ENCODE results near the gene FANCD2OS. TPM values are rescaled to one million over a fixed set of nuclear protein-coding genes. Genes with fewer than 3 reads are reported as not detected.
"Not testable (repeated sequence)": the region's sequence is repeated elsewhere in the genome, so short reads cannot be mapped to it uniquely, and the experiment has no call there.

The FANCD2OS gene, protein sequence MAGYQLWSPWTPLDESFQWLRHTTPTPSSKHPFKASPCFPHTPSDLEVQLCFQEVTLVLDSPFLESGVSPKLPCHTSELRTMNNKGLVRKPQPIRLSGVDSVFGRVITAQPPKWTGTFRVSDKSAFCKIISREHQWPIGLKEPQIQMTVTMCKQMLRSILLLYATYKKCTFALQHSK
- not detected for total RNA-seq

DNA sequence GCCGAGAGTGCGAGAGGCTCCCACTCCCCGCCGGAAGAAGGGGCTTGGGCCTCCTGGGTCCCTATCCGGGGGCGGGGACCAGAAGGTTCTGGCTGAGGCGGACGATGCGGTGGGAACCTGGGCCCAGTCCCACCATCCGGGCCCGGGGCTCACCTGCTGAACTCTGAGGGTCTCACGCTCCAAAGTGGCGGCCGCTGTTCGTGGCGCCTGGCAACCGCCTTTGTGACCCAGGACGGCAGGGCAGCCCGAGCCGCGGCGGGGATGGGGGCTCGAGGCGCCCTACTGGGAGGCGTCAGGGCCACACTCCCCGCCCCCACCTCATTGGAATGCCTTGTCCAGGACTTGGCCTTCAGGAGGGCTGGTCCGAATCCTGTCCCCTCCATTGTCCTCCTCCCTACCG is at the start of gene FANCD2OS:
Gene FANCD2OS, minus strand, starts transcription at position 165 of the 400 bp plus-strand sequence. CDS start 3,481 bp downstream, outside the sequence.
- no peaks in the 10 kb centered on the region for H3K4me1 ChIP-seq (ENCODE audit: insufficient read depth, low read length)
- H3K27me3 ChIP-seq (ENCODE audit: insufficient read depth, low read length): no peaks in the 10 kb centered on the region
- H3K9me3 ChIP-seq (ENCODE audit: low read depth, low read length): no peaks in the 10 kb centered on the region
- no peak within 1 kb of the TSS for H3K4me3 ChIP-seq (ENCODE audit: low read length)

DNA sequence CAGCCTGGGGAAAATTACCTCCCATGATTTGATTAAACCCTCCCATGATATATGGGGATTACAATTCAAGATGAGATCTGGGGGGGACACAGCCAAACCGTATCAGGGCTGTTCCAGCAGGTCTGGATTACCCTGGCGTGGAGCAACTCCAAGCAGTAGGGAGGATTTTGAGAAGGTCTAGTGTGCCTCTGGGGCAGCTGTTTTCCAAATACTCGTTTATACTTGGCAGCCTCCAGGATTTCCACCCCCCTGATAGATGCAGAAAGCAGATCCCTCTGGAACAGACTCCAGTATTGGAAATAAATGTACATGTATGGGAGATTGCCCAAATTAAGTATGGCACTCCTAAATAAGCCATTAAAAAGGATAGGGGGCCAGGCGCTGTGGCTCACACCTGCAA is 49.0 kb upstream of the FANCD2OS start:
- Histone ChIP-seq H3K27me3 (ENCODE audit: insufficient read depth, low read length) (no peaks in the 10 kb centered on the region), H3K4me1 (ENCODE audit: insufficient read depth, low read length) (peaks cover 10% of the 10 kb centered on the region), H3K9me3 (ENCODE audit: low read depth, low read length) (no peaks in the 10 kb centered on the region), H3K4me3 (ENCODE audit: low read length) (no peak overlapping the region)

DNA sequence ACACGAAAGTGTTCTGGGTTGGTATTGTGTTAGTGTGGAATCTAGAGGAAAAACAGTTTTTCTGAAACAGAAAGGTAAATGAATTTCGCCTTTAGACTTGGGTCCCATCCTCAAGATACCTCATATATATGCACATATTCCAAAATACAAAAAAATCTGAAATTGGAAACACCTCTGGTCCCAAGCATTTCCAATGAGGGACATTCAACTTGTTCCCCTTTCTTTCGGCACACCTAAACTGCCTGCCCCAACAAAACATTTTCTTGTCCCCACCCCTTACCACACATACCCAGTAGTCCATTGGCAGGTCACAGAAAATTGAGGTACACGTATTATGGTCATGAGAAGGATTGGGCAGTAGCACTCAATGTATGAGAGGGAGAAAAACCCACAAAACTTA is 47.6 kb upstream of the FANCD2OS start:
- no peaks in the 10 kb centered on the region for H3K9me3 ChIP-seq (ENCODE audit: low read depth, low read length)
- H3K27me3 ChIP-seq (ENCODE audit: insufficient read depth, low read length): no peaks in the 10 kb centered on the region
- H3K4me3 ChIP-seq (ENCODE audit: low read length): no peak overlapping the region
- no peaks in the 10 kb centered on the region for H3K4me1 ChIP-seq (ENCODE audit: insufficient read depth, low read length)

DNA sequence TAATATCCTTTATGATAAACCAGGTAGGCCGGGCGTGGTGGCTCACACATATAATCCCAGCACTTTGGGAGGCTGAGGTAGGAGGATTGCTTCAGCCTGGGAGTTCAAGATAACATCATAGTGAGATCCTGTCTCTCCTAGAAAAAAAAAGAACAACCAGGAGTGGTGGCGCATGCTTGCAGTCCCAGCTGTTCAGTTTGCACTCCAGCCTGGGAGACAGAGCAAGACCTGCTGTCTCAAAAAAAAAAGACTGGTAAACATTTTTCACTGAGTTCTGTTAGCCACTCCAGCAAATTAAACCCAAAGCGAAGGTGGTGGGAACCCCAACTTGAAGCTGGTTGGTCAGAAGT is 47.0 kb upstream of the FANCD2OS start:
- Histone ChIP-seq H3K27me3 (ENCODE audit: insufficient read depth, low read length) (no peaks in the 10 kb centered on the region), H3K9me3 (ENCODE audit: low read depth, low read length) (no peaks in the 10 kb centered on the region)

DNA sequence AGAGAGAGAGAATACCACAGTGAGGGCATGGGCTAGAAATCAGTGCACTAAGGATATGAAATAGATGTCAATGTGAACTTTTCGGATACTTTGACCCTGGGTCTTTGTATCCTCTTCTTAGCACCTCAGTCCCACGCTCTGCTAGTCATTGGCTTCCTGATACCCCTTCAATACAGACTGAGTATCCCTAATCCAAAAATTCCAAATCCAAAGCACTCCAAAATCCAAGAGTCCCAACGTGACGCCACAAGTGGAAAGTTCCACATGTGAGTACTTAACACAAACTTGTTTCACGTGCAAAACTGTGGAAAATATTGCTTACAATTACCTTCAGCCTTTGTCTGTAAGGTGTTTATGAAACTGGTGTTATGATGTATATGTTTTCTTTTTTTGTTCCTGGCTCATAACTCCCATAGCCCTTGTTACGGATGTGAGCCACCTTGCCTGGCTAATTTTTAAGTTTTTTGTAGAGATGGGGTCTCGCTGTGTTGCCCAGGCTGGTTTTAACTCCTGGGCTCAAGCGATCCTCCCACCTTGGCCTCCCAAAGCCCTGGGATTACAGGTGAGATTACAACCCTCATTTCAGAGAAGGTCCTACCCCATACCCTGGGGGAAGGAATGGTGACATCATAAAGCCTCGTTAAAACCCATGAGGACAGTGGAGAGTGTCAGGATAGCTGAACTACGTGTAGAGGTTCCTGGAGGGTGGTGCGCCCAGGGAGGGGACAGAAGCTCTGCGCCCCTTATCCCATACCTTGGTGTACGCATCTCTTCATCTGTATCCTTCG is 46.5 kb upstream of the FANCD2OS start:
- Histone ChIP-seq H3K9me3 (ENCODE audit: low read depth, low read length) (no peaks in the 10 kb centered on the region), H3K27me3 (ENCODE audit: insufficient read depth, low read length) (no peaks in the 10 kb centered on the region), H3K4me1 (ENCODE audit: insufficient read depth, low read length) (peaks cover 2% of the 10 kb centered on the region), H3K4me3 (ENCODE audit: low read length) (no peak overlapping the region)

More for the DNA sequence above, 47.0 kb upstream of the FANCD2OS start:
- H3K4me1 ChIP-seq (ENCODE audit: insufficient read depth, low read length): no peaks in the 10 kb centered on the region
- no peak overlapping the region for H3K4me3 ChIP-seq (ENCODE audit: low read length)

DNA sequence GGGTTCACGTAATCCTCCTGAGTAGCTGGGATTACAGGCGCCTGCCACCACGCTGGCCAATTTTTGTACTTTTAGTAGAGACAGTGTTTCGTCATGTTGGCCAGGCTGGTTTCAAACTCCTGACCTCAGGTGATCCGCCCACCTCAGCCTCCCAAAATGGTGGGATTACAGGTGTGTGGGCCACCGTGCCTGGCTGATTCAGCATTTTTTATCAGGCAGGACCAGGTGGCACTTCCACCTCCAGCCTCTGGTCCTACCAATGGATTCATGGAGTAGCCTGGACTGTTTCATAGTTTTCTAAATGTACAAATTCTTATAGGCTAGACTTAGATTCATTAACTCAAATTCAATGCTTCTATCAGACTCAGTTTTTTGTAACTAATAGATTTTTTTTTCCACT is 42.9 kb upstream of the FANCD2OS start:
- Histone ChIP-seq H3K4me3 (ENCODE audit: low read length) (no peak overlapping the region), H3K4me1 (ENCODE audit: insufficient read depth, low read length) (peaks cover 16% of the 10 kb centered on the region), H3K27me3 (ENCODE audit: insufficient read depth, low read length) (no peaks in the 10 kb centered on the region), H3K9me3 (ENCODE audit: low read depth, low read length) (no peaks in the 10 kb centered on the region)

DNA sequence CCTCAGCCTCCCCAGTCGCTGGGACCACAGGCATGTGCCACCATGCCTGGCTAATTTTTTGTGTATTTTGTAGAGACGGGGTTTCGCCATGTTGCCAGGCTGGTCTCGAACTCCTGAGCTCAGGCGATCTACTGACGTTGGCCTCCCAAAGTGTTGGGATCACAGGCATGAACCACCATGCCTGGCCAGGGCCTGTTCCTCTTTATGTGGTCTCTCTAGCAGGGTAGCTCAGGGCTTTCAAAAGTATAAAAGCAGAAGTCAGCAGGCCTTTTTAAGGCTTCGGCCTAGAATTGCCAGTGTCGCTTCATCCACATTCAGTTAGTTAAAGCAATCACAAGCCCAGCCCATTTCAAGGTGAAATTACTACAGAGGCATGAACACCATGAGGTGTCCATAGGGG is 41.2 kb upstream of the FANCD2OS start:
- H3K27me3 ChIP-seq (ENCODE audit: insufficient read depth, low read length): no peaks in the 10 kb centered on the region
- H3K4me3 ChIP-seq (ENCODE audit: low read length): no peak overlapping the region
- no peaks in the 10 kb centered on the region for H3K9me3 ChIP-seq (ENCODE audit: low read depth, low read length)
- peaks cover 33% of the 10 kb centered on the region for H3K4me1 ChIP-seq (ENCODE audit: insufficient read depth, low read length)

DNA sequence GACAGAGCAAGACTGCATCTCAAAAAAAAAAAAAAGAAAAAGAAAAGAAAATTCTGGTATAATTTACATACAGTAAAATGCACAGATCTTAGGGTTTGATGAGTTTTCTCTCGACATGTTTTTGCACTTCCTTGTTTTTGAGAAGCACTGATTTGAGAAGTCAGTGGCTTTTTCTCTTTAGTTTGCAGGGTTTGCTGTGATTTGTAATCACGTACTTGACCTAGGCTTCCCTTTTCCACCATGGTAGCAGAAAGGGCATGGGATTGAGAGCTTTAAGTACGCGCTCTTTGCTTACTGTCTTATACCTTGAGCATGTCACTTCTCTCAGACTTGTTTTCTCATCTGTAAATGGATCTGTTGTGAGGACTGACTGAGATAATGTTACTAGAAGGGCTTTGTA is 37.6 kb upstream of the FANCD2OS start:
- Histone ChIP-seq H3K4me3 (ENCODE audit: low read length) (no peak overlapping the region), H3K27me3 (ENCODE audit: insufficient read depth, low read length) (no peaks in the 10 kb centered on the region), H3K9me3 (ENCODE audit: low read depth, low read length) (no peaks in the 10 kb centered on the region), H3K4me1 (ENCODE audit: insufficient read depth, low read length) (peaks cover 57% of the 10 kb centered on the region)

DNA sequence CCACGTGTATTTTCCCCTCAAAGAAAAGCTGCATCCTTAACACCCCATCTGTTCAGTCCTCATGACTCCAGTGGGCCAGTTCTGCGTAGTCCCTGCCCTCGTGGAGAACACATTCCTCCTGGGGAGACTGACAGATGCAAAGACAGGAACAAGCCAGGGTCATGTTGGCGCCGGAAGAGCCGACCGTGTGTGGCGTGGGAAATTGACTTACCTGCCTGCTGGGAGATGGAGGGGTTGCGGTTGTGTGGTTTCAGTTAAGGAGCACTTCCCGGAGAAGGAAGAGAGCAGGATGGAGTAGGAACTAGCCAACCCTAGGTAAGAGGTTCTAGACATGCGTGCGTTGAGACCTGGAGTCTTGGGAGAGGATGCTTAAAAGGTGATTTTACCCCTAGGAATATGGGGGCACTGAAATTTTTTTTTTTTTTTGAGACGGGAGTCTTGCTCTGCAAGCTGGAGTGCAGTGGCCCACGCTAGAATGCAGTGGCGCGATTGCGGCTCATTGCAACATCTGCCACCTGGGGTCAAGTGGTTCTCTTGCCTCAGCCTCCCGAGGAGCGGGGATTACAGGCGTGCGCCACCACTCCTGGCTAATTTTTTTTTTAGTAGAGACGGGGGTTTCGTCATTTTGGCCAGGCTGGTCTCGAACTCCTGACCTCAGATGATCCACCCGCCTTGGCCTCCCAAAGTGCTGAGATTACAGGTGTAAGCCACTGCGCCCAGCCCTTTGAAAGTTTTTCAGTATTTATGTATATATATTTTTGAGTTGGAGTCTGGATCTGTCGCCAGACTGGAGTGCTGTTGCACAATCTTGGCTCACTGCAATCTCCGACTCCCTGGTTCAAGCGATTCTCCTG is 34.9 kb upstream of the FANCD2OS start:
- H3K9me3 ChIP-seq (ENCODE audit: low read depth, low read length): no peaks in the 10 kb centered on the region
- peaks cover 46% of the 10 kb centered on the region for H3K4me1 ChIP-seq (ENCODE audit: insufficient read depth, low read length)
- no peaks in the 10 kb centered on the region for H3K27me3 ChIP-seq (ENCODE audit: insufficient read depth, low read length)
- H3K4me3 ChIP-seq (ENCODE audit: low read length): peak overlapping the region; percentile 76

DNA sequence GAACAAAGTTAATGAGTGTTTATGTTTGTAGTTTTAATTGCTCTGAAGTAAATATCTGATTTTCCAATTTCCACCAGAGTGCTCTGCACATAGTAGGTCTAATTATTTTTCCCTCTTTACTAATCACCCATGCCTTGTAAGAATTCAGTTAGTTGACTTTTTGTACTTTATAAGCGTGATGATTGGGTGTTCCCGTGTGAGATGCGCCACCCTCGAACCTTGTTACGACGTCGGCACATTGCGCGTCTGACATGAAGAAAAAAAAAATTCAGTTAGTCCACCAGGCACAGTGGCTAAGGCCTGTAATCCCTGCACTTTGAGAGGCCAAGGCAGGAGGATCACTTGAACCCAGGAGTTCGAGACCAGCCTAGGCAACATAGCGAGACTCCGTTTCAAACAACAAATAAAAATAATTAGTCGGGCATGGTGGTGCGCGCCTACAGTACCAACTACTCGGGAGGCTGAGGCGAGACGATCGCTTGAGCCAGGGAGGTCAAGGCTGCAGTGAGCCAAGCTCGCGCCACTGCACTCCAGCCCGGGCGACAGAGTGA is 33.0 kb upstream of the FANCD2OS start:
- Histone ChIP-seq H3K4me3 (ENCODE audit: low read length) (peak overlapping the region; percentile 76), H3K4me1 (ENCODE audit: insufficient read depth, low read length) (peaks cover 42% of the 10 kb centered on the region), H3K27me3 (ENCODE audit: insufficient read depth, low read length) (no peaks in the 10 kb centered on the region), H3K9me3 (ENCODE audit: low read depth, low read length) (no peaks in the 10 kb centered on the region)

DNA sequence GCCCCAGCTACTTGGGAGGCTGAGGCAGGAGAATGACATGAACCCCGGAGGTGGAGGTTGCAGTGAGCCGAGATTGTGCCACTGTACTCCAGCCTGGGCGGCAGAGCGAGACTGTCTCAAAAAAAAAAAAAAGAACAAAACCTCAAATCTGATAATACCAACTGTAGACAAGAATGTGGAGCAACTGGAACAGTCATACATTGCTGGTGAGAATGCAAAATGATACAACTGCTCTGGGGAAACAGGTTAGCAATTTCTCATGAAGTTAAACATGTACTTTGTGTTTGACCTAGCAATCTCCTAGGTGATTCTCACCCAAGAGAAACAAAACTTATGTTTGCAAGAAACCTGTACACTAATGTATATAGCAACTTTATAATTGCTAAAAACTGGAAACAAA is 29.1 kb upstream of the FANCD2OS start:
- Histone ChIP-seq H3K9me3 (ENCODE audit: low read depth, low read length) (no peaks in the 10 kb centered on the region), H3K27me3 (ENCODE audit: insufficient read depth, low read length) (no peaks in the 10 kb centered on the region), H3K4me3 (ENCODE audit: low read length) (no peak overlapping the region), H3K4me1 (ENCODE audit: insufficient read depth, low read length) (peaks cover 4% of the 10 kb centered on the region)

DNA sequence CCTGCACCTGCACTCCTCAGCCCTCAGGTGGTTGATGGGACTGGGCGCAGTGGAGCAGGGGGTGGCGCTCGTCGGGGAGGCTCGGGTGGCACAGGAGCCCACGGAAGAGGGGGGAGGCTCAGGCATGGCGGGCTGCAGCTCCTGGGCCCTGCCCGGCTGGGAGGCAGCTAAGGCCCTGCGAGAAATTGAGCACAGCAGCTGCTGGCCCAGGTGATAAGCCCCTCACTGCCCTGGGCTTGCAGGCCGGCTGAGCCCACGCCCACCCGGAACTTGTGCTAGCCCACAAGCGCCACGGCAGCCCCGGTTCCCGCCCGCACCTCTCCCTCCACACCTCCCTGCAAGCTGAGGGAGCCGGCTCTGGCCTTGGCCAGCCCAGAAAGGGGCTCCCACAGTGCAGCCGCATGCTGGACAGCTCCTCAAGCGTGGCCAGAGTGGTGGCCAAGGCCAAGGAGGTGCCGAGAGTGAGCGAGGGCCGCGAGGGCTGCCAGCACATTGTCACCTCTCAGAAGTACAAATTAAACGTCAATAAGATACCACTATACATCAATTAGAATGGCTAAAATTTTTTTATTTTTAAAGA is 28.5 kb upstream of the FANCD2OS start:
- Histone ChIP-seq H3K4me1 (ENCODE audit: insufficient read depth, low read length) (peaks cover 4% of the 10 kb centered on the region), H3K9me3 (ENCODE audit: low read depth, low read length) (no peaks in the 10 kb centered on the region), H3K4me3 (ENCODE audit: low read length) (no peak overlapping the region), H3K27me3 (ENCODE audit: insufficient read depth, low read length) (no peaks in the 10 kb centered on the region)

DNA sequence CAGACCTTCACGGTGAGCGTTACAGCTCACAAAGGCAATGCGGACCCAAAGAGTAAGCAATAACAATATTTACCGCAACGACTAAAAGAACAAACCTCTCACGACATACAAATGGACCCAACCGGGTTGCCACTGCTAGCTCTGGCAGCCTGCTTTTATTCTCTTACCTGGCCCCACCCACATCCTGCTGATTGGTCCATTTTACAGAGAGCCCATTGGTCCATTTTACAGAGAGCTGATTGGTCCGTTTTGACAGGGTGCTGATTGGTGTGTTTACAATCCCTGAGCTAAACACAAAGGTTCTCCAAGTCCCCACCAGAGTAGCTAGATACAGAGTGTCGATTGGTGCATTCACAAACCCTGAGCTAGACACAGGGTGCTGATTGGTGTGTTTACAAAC is 27.8 kb upstream of the FANCD2OS start:
- H3K4me1 ChIP-seq (ENCODE audit: insufficient read depth, low read length); H3K9me3 ChIP-seq (ENCODE audit: low read depth, low read length); H3K4me3 ChIP-seq (ENCODE audit: low read length); H3K27me3 ChIP-seq (ENCODE audit: insufficient read depth, low read length): not testable (repeated sequence)

DNA sequence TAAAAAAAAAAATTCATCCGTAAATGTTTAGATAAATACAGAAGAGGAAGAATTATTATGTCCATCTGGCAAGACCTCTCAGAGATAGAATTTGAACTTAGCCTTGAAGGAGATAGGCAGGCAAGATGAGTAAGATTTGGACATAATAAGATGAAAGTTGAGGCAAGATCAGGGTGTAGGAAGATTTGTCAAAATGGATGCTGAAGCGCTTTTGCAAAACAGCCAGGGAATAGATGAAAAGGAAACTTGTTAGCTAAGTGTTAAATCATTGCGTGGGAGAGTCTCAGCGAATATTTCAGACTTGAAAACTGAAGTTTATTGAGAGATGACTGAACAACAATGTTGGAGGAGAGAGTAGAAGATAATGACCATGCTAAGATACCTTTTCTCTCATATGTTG is 14.7 kb upstream of the FANCD2OS start:
- no peaks in the 10 kb centered on the region for H3K27me3 ChIP-seq (ENCODE audit: insufficient read depth, low read length)
- H3K9me3 ChIP-seq (ENCODE audit: low read depth, low read length): no peaks in the 10 kb centered on the region
- peaks cover 9% of the 10 kb centered on the region for H3K4me1 ChIP-seq (ENCODE audit: insufficient read depth, low read length)
- H3K4me3 ChIP-seq (ENCODE audit: low read length): no peak overlapping the region

DNA sequence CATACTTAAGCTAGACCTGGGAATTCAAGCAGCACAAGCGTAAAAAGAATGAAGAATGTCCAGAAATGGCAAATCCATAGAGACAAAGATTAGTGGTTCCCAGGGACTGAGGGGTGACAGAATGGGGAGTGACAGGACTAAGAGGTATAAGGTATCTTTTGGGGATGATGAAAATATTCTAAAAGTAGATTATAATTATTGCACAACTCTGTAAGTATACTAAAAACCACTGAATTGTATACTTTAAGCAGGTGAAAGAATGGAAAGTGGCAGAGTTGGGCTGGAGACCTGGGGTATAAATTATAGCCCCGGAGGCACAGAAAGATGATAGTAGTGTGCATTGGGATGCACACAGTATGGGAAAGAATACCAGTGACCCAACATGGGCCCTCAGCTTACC is 13.0 kb upstream of the FANCD2OS start:
- Histone ChIP-seq H3K4me3 (ENCODE audit: low read length) (no peak overlapping the region), H3K4me1 (ENCODE audit: insufficient read depth, low read length) (peaks cover 25% of the 10 kb centered on the region), H3K9me3 (ENCODE audit: low read depth, low read length) (no peaks in the 10 kb centered on the region), H3K27me3 (ENCODE audit: insufficient read depth, low read length) (no peaks in the 10 kb centered on the region)
